Small intestine (tissue), 7 donors: ENCODE data around the gene VAPA. TPM values are rescaled to one million over a fixed set of nuclear protein-coding genes. Genes with fewer than 3 reads are reported as not detected.

Experiments used
- DNase-seq, 2 donors: peaks; one replicate each; pipeline versions ENCODE4 v3.0.0 to v3.0.0-alpha.2; 2013
- FAIRE-seq: peaks from 2 replicates; lab custom pipeline; 2012; peaks lifted over from hg19 to GRCh38; lab: Jason Lieb, UNC
- H3K27ac ChIP-seq, 3 donors: one replicate each; pipeline ENCODE4 v1.5.1; 2013; ENCODE audit warnings: low read length in 2 of 3, mild to moderate bottlenecking in 2 of 3, control low read depth in 1 of 3, inconsistent platforms in 1 of 3, low read depth in 1 of 3, moderate library complexity in 1 of 3
- H3K27me3 ChIP-seq, 3 donors: one replicate each; pipeline ENCODE4 v1.6.1; 2013; ENCODE audit warnings: low read length in 3 of 3, inconsistent platforms in 1 of 3; ENCODE audit not compliant: control insufficient read depth in 3 of 3, insufficient read depth in 3 of 3
- H3K36me3 ChIP-seq, 3 donors: one replicate each; pipeline ENCODE4 v1.6.1; 2013; ENCODE audit warnings: low read length in 3 of 3, inconsistent platforms in 1 of 3, low read depth in 1 of 3, mild to moderate bottlenecking in 1 of 3, moderate library complexity in 1 of 3; ENCODE audit not compliant: control insufficient read depth in 3 of 3, insufficient read depth in 2 of 3
- H3K4me1 ChIP-seq, 3 donors: one replicate each; pipeline ENCODE4 v1.6.1; 2013; ENCODE audit warnings: low read length in 2 of 3, inconsistent platforms in 1 of 3, low read depth in 1 of 3, mild to moderate bottlenecking in 1 of 3, moderate library complexity in 1 of 3; ENCODE audit not compliant: control insufficient read depth in 3 of 3, insufficient read depth in 2 of 3
- H3K4me3 ChIP-seq, 3 donors: one replicate each; pipeline ENCODE4 v1.5.1; 2013; ENCODE audit warnings: low read length in 3 of 3, control low read depth in 1 of 3, inconsistent platforms in 1 of 3, low read depth in 1 of 3, mild to moderate bottlenecking in 1 of 3, moderate library complexity in 1 of 3
- H3K9me3 ChIP-seq, 2 donors: one replicate each; pipeline ENCODE4 v1.6.1; 2013; ENCODE audit warnings: low read depth in 1 of 2, low read length in 1 of 2; ENCODE audit not compliant: control insufficient read depth in 2 of 2, insufficient read depth in 1 of 2
- WGBS, 3 donors: extraction: QIAGEN DNeasy Blood & Tissue Kit; methylation state at CpG; one replicate each; pipeline ENCODE4 v1.1.7; 2013; 5-methylcytosine and 5-hydroxymethylcytosine counted together
- polyA plus RNA-seq, 4 donors: library from polyadenylated mRNA; stranded (reverse) in 3 of 4; unstranded in 1 of 4; fragments of 200-250 nt in 3 of 4; fragments of 120-200 nt in 1 of 4; gene quantifications; one replicate each; pipeline versions ENCODE4 v1.2.1 to v1.2.3, GENCODE V29; 2013
- donor health status: healthy with polysubstance abuse.
- donor health status: control.
- donor health status: control.
- donor health status: Bipolar disorder and iron deficiency.
- donor health status: healthy.

VAPA gene
- polyA plus RNA-seq, 4 donors: 129 to 229 (median 163) TPM

- H3K9me3 ChIP-seq: no peaks in the 10 kb centered on the region
- WGBS, 3 donors: 92 to 93% (median 92%) methylated on average over 6 of the region's 6 CpGs
- H3K4me3 ChIP-seq: no peak overlapping the region
- FAIRE-seq (no peak), DNase-seq (no peak)
- no peaks in the 10 kb centered on the region for H3K27me3 ChIP-seq
- H3K36me3 ChIP-seq: no peaks in the 10 kb centered on the region
- H3K4me1 ChIP-seq: peaks cover 0 to 21% (median 0%) of the 10 kb centered on the region in 3 donors
- H3K27ac ChIP-seq: no peak overlapping the region
Observed at GRCh38 chr18:9878783-9879242, 35.0 kb upstream of the VAPA start.

GRCh38 chr18:9884090-9884489, 29.7 kb upstream of the VAPA start:
- FAIRE-seq: no peak

GRCh38 chr18:9884532-9885140, 29.2 kb upstream of the VAPA start:
- H3K4me1 ChIP-seq: no peaks in the 10 kb centered on the region
- DNase-seq (no peak), FAIRE-seq (no peak)
- H3K27ac ChIP-seq: no peak overlapping the region
- H3K27me3 ChIP-seq: no peaks in the 10 kb centered on the region
- no peaks in the 10 kb centered on the region for H3K36me3 ChIP-seq
- no peaks in the 10 kb centered on the region for H3K9me3 ChIP-seq
- 84 to 93% (median 87%) methylated on average over 12 of the region's 12 CpGs for WGBS, 3 donors
- H3K4me3 ChIP-seq: no peak overlapping the region

More at GRCh38 chr18:9884090-9884489, 29.7 kb upstream of the VAPA start:
- no peak for DNase-seq
- no peak overlapping the region for H3K27ac ChIP-seq
- no peak overlapping the region for H3K4me3 ChIP-seq
- no peaks in the 10 kb centered on the region for H3K27me3 ChIP-seq
- H3K36me3 ChIP-seq: no peaks in the 10 kb centered on the region
- H3K4me1 ChIP-seq: no peaks in the 10 kb centered on the region
- no peaks in the 10 kb centered on the region for H3K9me3 ChIP-seq
- 84 to 90% (median 85%) methylated on average over 6 of the region's 6 CpGs for WGBS, 3 donors

- H3K27me3 ChIP-seq: no peaks in the 10 kb centered on the region
- no peaks in the 10 kb centered on the region for H3K4me1 ChIP-seq
- no peaks in the 10 kb centered on the region for H3K36me3 ChIP-seq
- WGBS, 3 donors: 82 to 91% (median 87%) methylated on average over 8 of the region's 8 CpGs
- no peak within 1 kb of the TSS for H3K27ac ChIP-seq
- H3K4me3 ChIP-seq: no peak within 1 kb of the TSS
- FAIRE-seq: no peak
- no peak for DNase-seq
- H3K9me3 ChIP-seq: no peaks in the 10 kb centered on the region
Observed at GRCh38 chr18:9885170-9886004, 28.4 kb upstream of the VAPA start, which contains the start of gene TXNDC2. Gene TXNDC2 (plus strand): TSS chr18:9885973. CDS start chr18:9886681, 708 bp downstream.

GRCh38 chr18:9886005-9886348, 27.8 kb upstream of the VAPA start:
- H3K27ac ChIP-seq: no peak overlapping the region
- H3K27me3 ChIP-seq: no peaks in the 10 kb centered on the region
- no peaks in the 10 kb centered on the region for H3K4me1 ChIP-seq
- FAIRE-seq (no peak), DNase-seq (no peak)
- H3K9me3 ChIP-seq: no peaks in the 10 kb centered on the region
- H3K36me3 ChIP-seq: no peaks in the 10 kb centered on the region
- 90 to 98% (median 94%) methylated on average over 3 of the region's 3 CpGs for WGBS, 3 donors
- H3K4me3 ChIP-seq: no peak overlapping the region

- no peak overlapping the region for H3K27ac ChIP-seq
- no peaks in the 10 kb centered on the region for H3K36me3 ChIP-seq
- WGBS, 3 donors: 94% methylated on average over 5 of the region's 5 CpGs
- FAIRE-seq: no peak
- H3K9me3 ChIP-seq: no peaks in the 10 kb centered on the region
- no peaks in the 10 kb centered on the region for H3K27me3 ChIP-seq
- H3K4me3 ChIP-seq: no peak overlapping the region
- no peaks in the 10 kb centered on the region for H3K4me1 ChIP-seq
- no peak for DNase-seq
Observed at GRCh38 chr18:9887992-9888391, 25.8 kb upstream of the VAPA start.

GRCh38 chr18:9890196-9890595, 23.6 kb upstream of the VAPA start:
- Histone ChIP-seq H3K27ac (no peak overlapping the region), H3K4me1 (no peaks in the 10 kb centered on the region), H3K36me3 (no peaks in the 10 kb centered on the region), H3K4me3 (no peak overlapping the region), H3K9me3 (no peaks in the 10 kb centered on the region), H3K27me3 (no peaks in the 10 kb centered on the region)
- DNase-seq (no peak), FAIRE-seq (no peak)
- 92 to 96% (median 93%) methylated on average over 5 of the region's 5 CpGs for WGBS, 3 donors

- no peak for FAIRE-seq
Observed at GRCh38 chr18:9890957-9891356, 22.9 kb upstream of the VAPA start.

More at GRCh38 chr18:9890957-9891356, 22.9 kb upstream of the VAPA start:
- Histone ChIP-seq H3K4me3 (no peak overlapping the region), H3K36me3 (no peaks in the 10 kb centered on the region), H3K4me1 (peaks cover 0 to 2% (median 0%) of the 10 kb centered on the region in 3 donors), H3K27me3 (no peaks in the 10 kb centered on the region), H3K9me3 (no peaks in the 10 kb centered on the region), H3K27ac (no peak overlapping the region)
- WGBS, 3 donors: 86 to 95% (median 89%) methylated on average over 1 of the region's 1 CpG
- DNase-seq: no peak
